ENCODE measurements around the gene TMEM179B. TPM values are rescaled to one million over a fixed set of nuclear protein-coding genes. Genes with fewer than 3 reads are reported as not detected.

Gene TMEM179B
- polyA plus RNA-seq, 4 donors, result 46.7 to 79.3 (median 59.2) TPM

DNA sequence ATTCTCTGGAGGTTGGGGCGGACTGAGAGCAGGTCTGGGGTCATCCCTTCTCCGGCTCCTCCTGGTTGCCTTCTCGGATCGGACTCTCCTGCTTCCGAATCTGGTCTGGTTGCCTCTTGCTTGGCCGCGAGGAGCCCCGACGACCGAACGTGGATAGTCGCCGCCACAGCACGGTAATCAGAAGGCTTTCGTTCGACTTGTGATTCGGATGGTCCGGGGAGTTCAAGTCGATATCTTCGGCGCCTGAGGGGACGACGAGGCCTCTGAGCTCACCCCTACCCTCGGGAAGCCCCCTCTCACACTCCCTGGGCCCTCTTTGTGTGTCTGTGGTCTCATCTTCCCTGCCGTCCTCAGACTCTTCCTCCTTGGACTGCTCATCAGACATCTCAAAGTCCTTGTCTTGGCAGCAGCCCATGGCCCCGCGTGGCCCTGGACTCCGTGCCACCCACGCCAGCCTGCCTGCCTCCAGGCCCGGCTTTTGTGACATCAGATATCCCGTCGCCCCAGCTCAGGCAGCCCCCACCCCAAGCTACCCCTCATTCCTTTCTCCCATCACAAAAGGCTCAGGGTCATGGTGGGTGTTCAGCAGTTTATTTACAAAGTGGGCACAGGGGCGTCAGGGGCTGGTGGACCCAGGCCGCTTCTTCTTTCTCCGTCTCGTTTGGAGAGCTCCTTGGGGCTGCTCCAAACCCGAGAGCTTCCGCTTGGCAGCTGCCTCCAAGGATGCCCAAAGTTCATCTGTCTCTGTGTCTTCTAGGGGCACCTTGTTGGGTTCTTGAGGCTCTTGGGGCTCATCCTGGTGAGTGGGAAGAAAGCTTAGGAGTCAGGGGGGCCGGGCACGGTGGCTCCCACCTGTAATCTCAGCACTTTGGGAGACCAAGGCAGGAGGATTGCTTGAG is 45.4 kb downstream of the TMEM179B start, which contains the start of gene TEX54:
Gene TEX54 (minus strand): TSS at position 506 of the 899 bp plus-strand sequence.
- Histone ChIP-seq H3K36me3 (ENCODE audit: control insufficient read depth in 3 of 3, insufficient read depth in 2 of 3, low read depth in 1 of 3, low read length in 3 of 3) (peaks cover 4 to 54% (median 8%) of the 10 kb centered on the region in 3 donors), H3K27me3 (ENCODE audit: control insufficient read depth in 3 of 3, insufficient read depth in 3 of 3, low read length in 3 of 3) (no peaks in the 10 kb centered on the region), H3K9me3 (ENCODE audit: control insufficient read depth in 2 of 2, insufficient read depth in 1 of 2, low read depth in 1 of 2, low read length in 1 of 2) (no peaks in the 10 kb centered on the region), H3K4me3 (ENCODE audit: low read depth in 1 of 3, low read length in 3 of 3) (peak within 1 kb of the TSS; percentile 84 to 99 (median 98)), H3K4me1 (ENCODE audit: control insufficient read depth in 3 of 3, insufficient read depth in 2 of 3, low read depth in 1 of 3, low read length in 2 of 3) (peaks cover 2 to 17% (median 2%) of the 10 kb centered on the region in 3 donors), H3K27ac (ENCODE audit: low read depth in 1 of 3, low read length in 2 of 3) (peak within 1 kb of the TSS; percentile 96 to 99 (median 96))
- DNase-seq (peak in 1 of 2 donors; percentile 46), FAIRE-seq (no peak)
- 10 to 12% (median 12%) methylated on average over 39 to 40 of the region's 40 CpGs for WGBS, 3 donors

DNA sequence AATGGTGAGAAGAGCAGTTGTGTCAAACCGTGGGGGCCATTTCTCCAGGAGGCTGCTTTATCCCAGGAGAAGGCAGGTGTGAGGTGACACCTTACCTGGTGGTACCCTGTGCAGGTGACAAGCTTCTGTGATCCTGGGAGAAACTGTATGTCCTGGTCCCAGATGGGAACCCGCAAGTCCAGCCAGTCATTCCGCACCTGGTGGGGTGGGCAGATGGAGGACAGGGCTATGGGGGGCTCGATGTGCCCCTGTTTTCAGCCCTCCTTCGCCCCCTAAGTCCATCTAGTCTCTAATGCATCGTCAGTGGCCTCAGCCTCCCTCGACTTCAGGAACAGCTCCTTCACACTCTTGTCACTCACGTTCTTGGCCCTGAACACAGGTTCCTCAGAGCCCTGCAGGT is 48.1 kb downstream of the TMEM179B start:
- Histone ChIP-seq H3K4me3 (ENCODE audit: low read depth in 1 of 3, low read length in 3 of 3) (no peak overlapping the region), H3K27ac (ENCODE audit: low read depth in 1 of 3, low read length in 2 of 3) (no peak overlapping the region), H3K4me1 (ENCODE audit: control insufficient read depth in 3 of 3, insufficient read depth in 2 of 3, low read depth in 1 of 3, low read length in 2 of 3) (peaks cover 0 to 15% (median 2%) of the 10 kb centered on the region in 3 donors), H3K9me3 (ENCODE audit: control insufficient read depth in 2 of 2, insufficient read depth in 1 of 2, low read depth in 1 of 2, low read length in 1 of 2) (no peaks in the 10 kb centered on the region), H3K36me3 (ENCODE audit: control insufficient read depth in 3 of 3, insufficient read depth in 2 of 3, low read depth in 1 of 3, low read length in 3 of 3) (peaks cover 0 to 43% (median 8%) of the 10 kb centered on the region in 3 donors), H3K27me3 (ENCODE audit: control insufficient read depth in 3 of 3, insufficient read depth in 3 of 3, low read length in 3 of 3) (no peaks in the 10 kb centered on the region)
- no peak for FAIRE-seq
- 81 to 86% (median 83%) methylated on average over 8 of the region's 8 CpGs for WGBS, 3 donors
- DNase-seq, result no peak

DNA sequence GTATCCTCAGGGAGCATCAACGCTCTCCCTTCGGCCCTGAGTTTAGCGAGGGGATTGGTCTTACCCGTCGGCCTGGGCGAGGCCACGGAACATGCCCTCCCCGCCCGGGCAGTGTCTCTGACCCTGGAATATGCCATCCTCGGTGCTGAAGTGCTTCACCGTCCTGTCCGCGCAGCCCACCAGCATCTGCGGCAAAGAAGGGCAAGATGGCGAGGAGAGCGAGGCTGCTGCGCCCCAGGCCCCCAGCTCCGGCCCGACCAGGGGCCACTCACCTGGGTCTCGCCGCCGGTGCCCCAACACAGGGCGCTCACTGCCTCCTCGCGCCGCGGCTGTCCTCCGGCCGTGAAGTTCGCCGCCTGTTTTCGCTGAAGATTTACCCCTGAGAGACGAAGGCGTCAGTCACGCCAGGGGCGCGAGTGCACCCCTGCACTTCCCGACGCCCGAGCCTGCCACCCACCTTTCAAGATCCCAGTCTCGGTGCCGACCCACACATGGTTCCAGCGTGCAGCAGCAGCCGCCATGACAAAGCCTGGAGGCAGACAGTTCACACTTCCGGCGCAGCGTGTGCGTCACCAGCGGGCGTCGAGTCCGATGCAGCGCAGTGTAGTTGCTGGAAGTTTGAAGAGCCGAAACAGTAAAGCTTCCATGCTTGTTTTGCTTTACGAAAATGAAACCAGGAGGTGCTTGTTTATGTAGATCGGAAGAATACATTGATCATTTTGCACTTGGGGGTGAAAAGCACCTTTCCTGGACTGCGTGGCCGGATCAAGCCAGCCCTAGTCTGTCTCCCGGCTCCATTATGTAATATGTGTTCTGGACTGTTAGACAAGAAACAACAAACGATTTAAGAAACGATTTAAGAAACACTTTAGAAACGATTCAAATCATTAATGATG is 52.1 kb downstream of the TMEM179B start, which contains the start of gene WDR74:
Gene WDR74 (minus strand): TSS at position 541 of the 896 bp plus-strand sequence. CDS start 20 bp downstream, at position 521.
- WGBS, 3 donors, result 0% methylated on average over 62 of the region's 62 CpGs
- FAIRE-seq (no peak), DNase-seq (peak; percentile 95 to 98)

More for the DNA sequence above, 52.1 kb downstream of the TMEM179B start, which contains the start of gene WDR74:
- Histone ChIP-seq H3K9me3 (ENCODE audit: control insufficient read depth in 2 of 2, insufficient read depth in 1 of 2, low read depth in 1 of 2, low read length in 1 of 2) (no peaks in the 10 kb centered on the region), H3K4me1 (ENCODE audit: control insufficient read depth in 3 of 3, insufficient read depth in 2 of 3, low read depth in 1 of 3, low read length in 2 of 3) (peaks cover 0 to 12% (median 4%) of the 10 kb centered on the region in 3 donors), H3K27me3 (ENCODE audit: control insufficient read depth in 3 of 3, insufficient read depth in 3 of 3, low read length in 3 of 3) (no peaks in the 10 kb centered on the region), H3K27ac (ENCODE audit: low read depth in 1 of 3, low read length in 2 of 3) (peak within 1 kb of the TSS; percentile 96 to 99 (median 96)), H3K4me3 (ENCODE audit: low read depth in 1 of 3, low read length in 3 of 3) (peak within 1 kb of the TSS; percentile 77 to 91 (median 81)), H3K36me3 (ENCODE audit: control insufficient read depth in 3 of 3, insufficient read depth in 2 of 3, low read depth in 1 of 3, low read length in 3 of 3) (peaks cover 0 to 28% (median 8%) of the 10 kb centered on the region in 3 donors)

Other genes with a start within 250 kb of the TMEM179B start
- gene AHNAK, start 240.6 kb upstream of the TMEM179B start, polyA plus RNA-seq, result 100 to 1,000 TPM in 1 of 4 donors, 10 to 100 TPM in 3; 72.1 to 110 (median 86.8) TPM
- gene EEF1G, start 213.5 kb upstream of the TMEM179B start, polyA plus RNA-seq, result 1,000 to 10,000 TPM; 1,124 to 2,500 (median 2,087) TPM
- 10 to 100 TPM in 3 of 4 donors, 1 to 10 TPM in 1; 7.8 to 20.1 (median 16.6) TPM for gene TUT1, start 195.9 kb upstream of the TMEM179B start, polyA plus RNA-seq
- gene MTA2, start 185.5 kb upstream of the TMEM179B start, polyA plus RNA-seq, result 10 to 100 TPM; 40.5 to 64.7 (median 43.0) TPM
- gene EML3, start 174.6 kb upstream of the TMEM179B start, polyA plus RNA-seq, result 10 to 100 TPM; 21.2 to 46.2 (median 35.5) TPM
- gene ROM1, start 174.1 kb upstream of the TMEM179B start, polyA plus RNA-seq, result 1 to 10 TPM in 3 of 4 donors, under 1 TPM in 1; 0.54 to 8.4 (median 3.6) TPM
- 10 to 100 TPM; 16.3 to 39.3 (median 30.1) TPM for gene B3GAT3, start 165.4 kb upstream of the TMEM179B start, polyA plus RNA-seq
- gene GANAB, start 140.8 kb upstream of the TMEM179B start, polyA plus RNA-seq, result 100 to 1,000 TPM in 2 of 4 donors, 10 to 100 TPM in 2; 38.6 to 310 (median 103) TPM
- gene INTS5, start 134.1 kb upstream of the TMEM179B start, polyA plus RNA-seq, result 10 to 100 TPM in 2 of 4 donors, 1 to 10 TPM in 2; 7.3 to 17.0 (median 10.1) TPM
- 100 to 1,000 TPM in 3 of 4 donors, 10 to 100 TPM in 1; 56.7 to 156 (median 135) TPM for gene C11orf98, start 122.2 kb upstream of the TMEM179B start, polyA plus RNA-seq
- 10 to 100 TPM in 2 of 4 donors, 1 to 10 TPM in 2; 7.0 to 18.6 (median 12.1) TPM for gene CSKMT, start 122.1 kb upstream of the TMEM179B start, polyA plus RNA-seq
- 10 to 100 TPM; 11.4 to 34.9 (median 23.4) TPM for gene UQCC3, start 115.7 kb upstream of the TMEM179B start, polyA plus RNA-seq
- gene LBHD1, start 115.1 kb upstream of the TMEM179B start, polyA plus RNA-seq, result 1 to 10 TPM; 2.2 to 7.3 (median 6.3) TPM
- gene UBXN1, start 108.3 kb upstream of the TMEM179B start, polyA plus RNA-seq, result 100 to 1,000 TPM; 142 to 224 (median 161) TPM
- gene LRRN4CL, start 97.9 kb upstream of the TMEM179B start, polyA plus RNA-seq, result 1 to 10 TPM in 1 of 4 donors, under 1 TPM in 2, not detected in 1; 0.27 to 5.5 (median 0.55) TPM
- gene BSCL2, start 80.0 kb upstream of the TMEM179B start, polyA plus RNA-seq, result 10 to 100 TPM; 31.2 to 69.7 (median 50.4) TPM
- gene GNG3, start 79.7 kb upstream of the TMEM179B start, polyA plus RNA-seq, result 1 to 10 TPM in 1 of 4 donors, under 1 TPM in 1, not detected in 2; 0.75 to 9.0 TPM
- 10 to 100 TPM; 38.6 to 67.9 (median 44.1) TPM for gene HNRNPUL2, start 59.9 kb upstream of the TMEM179B start, polyA plus RNA-seq
- gene TTC9C, start 58.9 kb upstream of the TMEM179B start, polyA plus RNA-seq, result 10 to 100 TPM; 13.5 to 36.9 (median 31.4) TPM
- gene ZBTB3, start 33.2 kb upstream of the TMEM179B start, polyA plus RNA-seq, result 1 to 10 TPM in 3 of 4 donors, under 1 TPM in 1; 0.27 to 7.3 (median 4.5) TPM
- 100 to 1,000 TPM in 1 of 4 donors, 10 to 100 TPM in 3; 67.5 to 130 (median 85.6) TPM for gene POLR2G, start 25.8 kb upstream of the TMEM179B start, polyA plus RNA-seq
- 10 to 100 TPM; 13.5 to 28.5 (median 16.7) TPM for gene TAF6L, start 16.0 kb upstream of the TMEM179B start, polyA plus RNA-seq
- 10 to 100 TPM; 15.7 to 31.6 (median 17.5) TPM for gene TMEM223, start 4.6 kb downstream of the TMEM179B start, polyA plus RNA-seq
- gene NXF1, start 18.0 kb downstream of the TMEM179B start, polyA plus RNA-seq, result 100 to 1,000 TPM in 2 of 4 donors, 10 to 100 TPM in 2; 48.2 to 188 (median 105) TPM
- gene STX5, start 44.6 kb downstream of the TMEM179B start, polyA plus RNA-seq, result 10 to 100 TPM; 22.6 to 43.4 (median 31.7) TPM
- gene TEX54, start 45.4 kb downstream of the TMEM179B start, polyA plus RNA-seq, result under 1 TPM in 1 of 4 donors, not detected in 3; 0.83 TPM
- 10 to 100 TPM; 30.3 to 47.5 (median 35.6) TPM for gene WDR74, start 52.2 kb downstream of the TMEM179B start, polyA plus RNA-seq
- 100 to 1,000 TPM; 124 to 200 (median 175) TPM for gene SLC3A2, start 93.5 kb downstream of the TMEM179B start, polyA plus RNA-seq
- 1 to 10 TPM in 1 of 4 donors, under 1 TPM in 1, not detected in 2; 0.65 to 1.1 TPM for gene CHRM1, start 134.0 kb downstream of the TMEM179B start, polyA plus RNA-seq
- not detected for gene SLC22A6, start 197.6 kb downstream of the TMEM179B start, polyA plus RNA-seq
- under 1 TPM in 1 of 4 donors, not detected in 3; 0.09 TPM for gene SLC22A8, start 228.4 kb downstream of the TMEM179B start, polyA plus RNA-seq